ENCODE data around the gene RAD51AP1.

GRCh38 chr12:4526923-4527546 lies 11.7 kb upstream of the RAD51AP1 start:
- TF ChIP-seq ZNF232 (CRISPR knock-in tag; IDR thresholded peaks at IDR 0.05): no peak
- TF ChIP-seq HMGA2 (CRISPR knock-in tag; IDR thresholded peaks at IDR 0.05): no peak
